HG03039 (cell line): ENCODE results near the gene GBP4.

Source experiments
- ATAC-seq: cut with Tn5 transposase; IDR thresholded peaks from one replicate; pipeline ENCODE4 v1.9.1; 2021; ENCODE audit warnings: mild to moderate bottlenecking, moderate library complexity; ENCODE audit not compliant: unreplicated experiment

Gene GBP4

GRCh38 chr1:89171067-89171438, 27.7 kb downstream of the GBP4 start:
- no peak for ATAC-seq

GRCh38 chr1:89170170-89171066, 28.3 kb downstream of the GBP4 start:
- ATAC-seq = no peak

- no peak for ATAC-seq
These were observed 29.6 kb downstream of the GBP4 start for GRCh38 chr1:89169166-89169565.

GRCh38 chr1:89167590-89168230, 31.0 kb downstream of the GBP4 start:
- ATAC-seq = no peak

GRCh38 chr1:89166705-89167104, 32.0 kb downstream of the GBP4 start:
- ATAC-seq = no peak

- no peak for ATAC-seq
These were observed 32.9 kb downstream of the GBP4 start for GRCh38 chr1:89165811-89166210.

- ATAC-seq = no peak
These were observed 47.7 kb downstream of the GBP4 start for GRCh38 chr1:89151047-89151446.

GRCh38 chr1:89149976-89150375, 48.8 kb downstream of the GBP4 start:
- no peak for ATAC-seq

GRCh38 chr1:89149229-89149628, 49.5 kb downstream of the GBP4 start:
- no peak for ATAC-seq

- ATAC-seq = no peak
These were observed 50.8 kb downstream of the GBP4 start for GRCh38 chr1:89147678-89148658.

- no peak for ATAC-seq
These were observed 52.0 kb downstream of the GBP4 start for GRCh38 chr1:89146721-89147120.

- no peak for ATAC-seq
These were observed 55.3 kb downstream of the GBP4 start for GRCh38 chr1:89143484-89143883.

- no peak for ATAC-seq
These were observed 56.6 kb downstream of the GBP4 start for GRCh38 chr1:89142160-89142559.

- no peak for ATAC-seq
These were observed 65.0 kb downstream of the GBP4 start for GRCh38 chr1:89133747-89134146.
